Smooth muscle cell (in vitro differentiated cells): ENCODE data around the gene ADGB. TPM values are rescaled to one million over a fixed set of nuclear protein-coding genes. Genes with fewer than 3 reads are reported as not detected.
"Not testable (repeated sequence)": the region's sequence is repeated elsewhere in the genome, so short reads cannot be mapped to it uniquely, and the experiment has no call there.

ENCODE experiments used
- DNase-seq: peaks from one replicate; lab custom pipeline; 2025; ENCODE audit not compliant: unreplicated experiment; lab: John Stamatoyannopoulos, UW
- H2AFZ ChIP-seq: fragments of 200-600 bp; sonication (generic); 2 replicates; pipeline ENCODE4 v1.6.0; 2016; ENCODE audit warnings: antibody characterized with exemption, low read depth, mild to moderate bottlenecking
- H3F3A ChIP-seq: fragments of 200-600 bp; sonication (generic); 2 replicates; pipeline ENCODE4 v1.6.0; 2017; ENCODE audit warnings: antibody characterized with exemption, low read depth
- H3K27ac ChIP-seq: fragments of 200-600 bp; sonication (generic); 2 replicates; pipeline ENCODE4 v1.5.1; 2016; ENCODE audit warnings: low read depth, mild to moderate bottlenecking
- H3K27me3 ChIP-seq: fragments of 200-600 bp; sonication (generic); 2 replicates; pipeline ENCODE4 v1.6.1; 2016; ENCODE audit warnings: low read depth, mild to moderate bottlenecking
- H3K36me3 ChIP-seq: fragments of 200-600 bp; sonication (generic); 2 replicates; pipeline ENCODE4 v1.5.1; 2016; ENCODE audit warnings: low read depth
- H3K4me1 ChIP-seq: fragments of 200-600 bp; sonication (generic); 2 replicates; pipeline ENCODE4 v1.5.1; 2016; ENCODE audit warnings: low read depth
- H3K4me2 ChIP-seq: fragments of 200-600 bp; sonication (generic); 2 replicates; pipeline ENCODE4 v1.6.0; 2016; ENCODE audit warnings: mild to moderate bottlenecking
- H3K4me3 ChIP-seq: fragments of 200-600 bp; sonication (generic); 2 replicates; pipeline ENCODE4 v1.5.1; 2016; ENCODE audit warnings: mild to moderate bottlenecking
- H3K79me2 ChIP-seq: fragments of 200-600 bp; sonication (generic); 2 replicates; pipeline ENCODE4 v1.6.0; 2016; ENCODE audit warnings: low read depth, mild to moderate bottlenecking
- H3K9ac ChIP-seq: fragments of 200-600 bp; sonication (generic); 2 replicates; pipeline ENCODE4 v1.6.0; 2016; ENCODE audit warnings: low read depth
- H3K9me3 ChIP-seq: fragments of 200-600 bp; sonication (generic); replicated peaks from 2 replicates; pipeline ENCODE4 v1.5.1; 2016; ENCODE audit warnings: low read depth
- H4K20me1 ChIP-seq: fragments of 200-600 bp; sonication (generic); 2 replicates; pipeline ENCODE4 v1.6.0; 2016; ENCODE audit warnings: low read depth
- CTCF ChIP-seq: fragments of 200-600 bp; sonication (generic); IDR thresholded peaks from 2 replicates; pipeline ENCODE4 v1.5.1; 2017; ENCODE audit warnings: borderline replicate concordance, mild to moderate bottlenecking, antibody characterized with exemption; ENCODE audit not compliant: insufficient read depth, poor library complexity, severe bottlenecking
- WGBS: methylation state at CpG from one replicate; pipeline ENCODE4 v1.1.7; 2016; ENCODE audit warnings: low lambda C conversion rate; 5-methylcytosine and 5-hydroxymethylcytosine counted together
- polyA plus RNA-seq: library from polyadenylated mRNA; unstranded; fragments of >200 nt; fragmentation: Nextera tagmentation; extraction: Ambion mirVana; gene quantifications from 2 replicates; pipeline ENCODE4 v1.2.1, GENCODE V29; 2016
- total RNA-seq: library from RNA; depleted of rRNA; stranded (reverse); fragments of >200 nt; gene quantifications from 2 replicates; pipeline ENCODE4 v1.2.3, GENCODE V29; 2014

Gene ADGB
- total and polyA plus RNA-seq, 2 experiments from 2014 or later, result 1.1 to 3.1 TPM

GRCh38 chr6:146813554-146813953, 214.8 kb downstream of the ADGB start:
- Histone ChIP-seq H3K4me2 (peak overlapping the region; percentile 79), H3K27me3 (no peaks in the 10 kb centered on the region), H2AFZ (peak overlapping the region; percentile 4), H3K4me3 (no peak overlapping the region), H3K4me1 (peaks cover 21% of the 10 kb centered on the region), H3K36me3 (no peaks in the 10 kb centered on the region), H3K9me3 (no peaks in the 10 kb centered on the region), H4K20me1 (no peaks in the 10 kb centered on the region), H3K9ac (peak overlapping the region; percentile 21), H3F3A (peaks cover 5% of the 10 kb centered on the region), H3K79me2 (no peaks in the 10 kb centered on the region), H3K27ac (peak overlapping the region; percentile 89)
- no peak for DNase-seq
- 27% methylated on average over 3 of the region's 3 CpGs for whole genome bisulfite sequencing
- no peak for TF ChIP-seq CTCF

GRCh38 chr6:146814148-146814750, 215.5 kb downstream of the ADGB start:
- no peak overlapping the region for H3K4me3 ChIP-seq
- H3K4me2 ChIP-seq, result peak overlapping the region; percentile 79
- peak overlapping the region; percentile 4 for H2AFZ ChIP-seq
- DNase-seq, result no peak
- H3K4me1 ChIP-seq, result peaks cover 21% of the 10 kb centered on the region
- TF ChIP-seq CTCF, result no peak
- peak overlapping the region; percentile 89 for H3K27ac ChIP-seq
- H3K27me3 ChIP-seq, result no peaks in the 10 kb centered on the region
- H3K36me3 ChIP-seq, result no peaks in the 10 kb centered on the region
- no peaks in the 10 kb centered on the region for H4K20me1 ChIP-seq
- no peaks in the 10 kb centered on the region for H3K79me2 ChIP-seq
- peaks cover 5% of the 10 kb centered on the region for H3F3A ChIP-seq
- H3K9me3 ChIP-seq, result no peaks in the 10 kb centered on the region
- WGBS, result 20% methylated on average over 1 of the region's 1 CpG
- peak overlapping the region; percentile 21 for H3K9ac ChIP-seq

- 77% methylated on average over 18 of the region's 18 CpGs for WGBS
- H3K9ac ChIP-seq, H3K79me2 ChIP-seq, H3F3A ChIP-seq, H3K36me3 ChIP-seq, H3K9me3 ChIP-seq, DNase-seq, H3K27me3 ChIP-seq, H4K20me1 ChIP-seq, H3K4me3 ChIP-seq: not testable (repeated sequence)
- H2AFZ ChIP-seq, result peak overlapping the region; percentile 7
- H3K27ac ChIP-seq, result peak overlapping the region; percentile 89
- H3K4me1 ChIP-seq, result peaks cover 21% of the 10 kb centered on the region
- H3K4me2 ChIP-seq, result peak overlapping the region; percentile 39
Measured at GRCh38 chr6:146815511-146816462, 217.0 kb downstream of the ADGB start.

GRCh38 chr6:146819596-146820320, 221.0 kb downstream of the ADGB start:
- Histone ChIP-seq H2AFZ (no peak overlapping the region), H3K27ac (peak overlapping the region; percentile 32), H3K79me2 (no peaks in the 10 kb centered on the region), H3K4me3 (no peak overlapping the region), H3F3A (peaks cover 3% of the 10 kb centered on the region), H3K36me3 (no peaks in the 10 kb centered on the region), H3K4me2 (peak overlapping the region; percentile 58), H3K9ac (no peak overlapping the region), H3K4me1 (peaks cover under 1% of the 10 kb centered on the region), H4K20me1 (no peaks in the 10 kb centered on the region), H3K27me3 (no peaks in the 10 kb centered on the region), H3K9me3 (no peaks in the 10 kb centered on the region)
- no peak for DNase-seq
- WGBS, result 58% methylated on average over 8 of the region's 8 CpGs
- TF ChIP-seq CTCF, result no peak
